ENCODE results near the gene CCDC169. TPM values are rescaled to one million over a fixed set of nuclear protein-coding genes. Genes with fewer than 3 reads are reported as not detected.
A peak's percentile ranks its signal among the peaks of the same experiment; 100 is the strongest.
"Not testable (repeated sequence)": the region's sequence is repeated elsewhere in the genome, so short reads cannot be mapped to it uniquely, and the experiment has no call there.

CCDC169 gene
- polyA plus RNA-seq, 3 donors, result 5.1 to 6.2 (median 5.1) TPM

DNA sequence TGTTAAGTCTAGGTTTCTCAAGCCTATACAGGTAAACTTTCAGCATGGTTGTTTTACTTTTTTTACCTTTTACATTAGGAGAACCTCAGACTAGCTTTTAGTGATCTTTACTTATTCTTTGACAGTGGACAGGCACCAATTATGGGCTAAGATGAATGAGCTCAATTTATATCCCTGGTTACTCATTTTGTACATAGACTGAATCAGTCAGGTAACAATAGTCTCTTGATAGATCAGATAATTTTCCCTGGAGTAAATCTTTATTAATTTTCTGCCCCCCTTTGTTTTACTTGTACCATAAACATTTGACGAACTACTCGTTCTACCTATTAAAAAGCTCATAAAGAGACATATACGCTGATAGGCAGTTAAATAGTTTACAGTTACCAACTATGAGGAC lies 25.8 kb upstream of the CCDC169 start:
- no peak for DNase-seq

DNA sequence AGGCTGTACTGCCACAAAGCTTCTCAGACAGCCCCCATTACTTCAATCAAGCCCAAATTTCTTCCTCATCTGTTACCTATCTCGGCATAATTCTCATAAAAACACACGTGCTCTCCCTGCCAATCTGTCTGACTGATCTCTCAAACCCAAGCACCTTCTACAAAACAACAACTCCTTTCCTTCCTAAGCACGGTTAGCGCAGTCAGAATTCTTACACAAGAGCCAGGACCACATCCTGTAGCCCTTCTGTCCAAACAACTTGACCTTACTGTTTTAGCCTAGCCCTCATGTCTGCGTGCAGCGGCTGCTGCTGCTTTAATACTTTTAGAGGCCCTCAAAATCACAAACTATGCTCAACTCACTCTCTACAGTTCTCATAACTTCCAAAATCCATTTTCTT lies 22.2 kb upstream of the CCDC169 start:
- DNase-seq, result not testable (repeated sequence)

DNA sequence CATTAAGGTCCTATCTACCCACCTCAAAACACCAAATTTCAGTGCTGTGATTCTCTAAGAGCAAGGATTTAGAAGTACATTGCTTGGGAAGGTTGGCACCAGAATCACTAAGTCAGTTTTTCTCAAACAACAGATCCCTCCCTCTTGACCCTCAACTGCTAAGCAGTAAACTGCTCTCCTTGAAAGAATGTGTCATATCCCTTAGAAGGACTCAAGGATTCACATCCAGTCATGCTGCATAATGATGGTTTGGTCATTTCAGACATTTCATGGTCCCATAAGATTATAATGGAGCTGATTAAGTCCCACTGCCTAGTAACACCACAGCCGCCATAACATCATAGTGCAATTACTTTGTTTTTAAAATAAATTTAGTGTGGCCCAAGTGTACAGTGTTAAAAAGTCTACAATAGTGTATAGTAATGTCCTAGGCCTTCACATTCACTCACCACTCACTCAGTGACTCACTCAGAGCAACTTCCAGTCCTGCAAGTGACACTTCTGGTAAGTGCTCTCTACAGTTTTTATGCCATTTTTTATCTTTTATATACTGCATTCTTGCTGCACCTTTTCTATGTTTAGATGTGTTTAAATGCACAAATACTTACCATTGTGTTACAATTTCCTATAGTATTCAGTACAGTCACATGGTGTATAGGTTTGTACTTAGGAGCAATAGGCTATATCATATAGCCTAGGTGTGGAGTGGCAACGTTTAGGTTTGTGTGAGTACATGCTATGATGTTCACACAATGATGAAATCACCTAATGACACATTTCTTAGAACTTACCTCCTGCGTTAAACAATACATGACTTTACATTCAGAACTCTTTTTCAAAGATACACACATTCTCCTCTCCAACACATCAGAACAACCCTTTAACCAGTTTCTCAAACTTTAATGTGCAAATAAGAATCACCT lies 15.7 kb upstream of the CCDC169 start:
- DNase-seq, result no peak

DNA sequence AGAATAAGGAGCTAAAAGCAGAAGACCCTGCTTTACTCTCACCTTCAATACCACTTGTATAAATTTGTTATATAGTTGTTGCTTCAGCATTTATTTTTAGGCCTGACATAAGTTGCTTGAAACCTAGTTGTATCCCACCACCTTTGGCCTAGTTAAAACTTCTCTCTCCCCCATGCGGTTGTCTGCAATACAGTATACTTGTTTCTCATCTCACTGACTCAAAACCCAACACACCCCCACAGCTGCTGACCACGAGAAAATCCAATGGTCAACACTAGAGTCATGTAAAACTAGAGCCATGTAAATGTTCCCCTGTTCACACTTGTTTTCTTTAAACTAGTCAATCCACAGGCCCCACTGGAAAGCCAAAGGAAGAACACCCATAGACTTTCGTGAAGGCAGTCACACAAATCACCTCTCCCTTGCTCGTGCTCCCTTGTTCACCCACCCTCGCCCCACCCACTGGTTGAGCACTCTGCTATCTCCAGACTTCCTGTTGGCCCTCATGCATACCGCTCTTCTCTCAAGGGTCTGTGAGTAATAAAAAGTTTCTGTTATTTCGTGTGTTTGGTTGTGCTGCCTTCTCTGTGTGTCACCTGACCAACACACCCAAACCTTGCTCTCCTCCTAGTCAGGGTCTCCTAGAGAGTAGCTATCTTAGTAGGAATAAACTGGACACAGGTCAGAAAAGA lies 12.9 kb upstream of the CCDC169 start:
- DNase-seq, result no peak

DNA sequence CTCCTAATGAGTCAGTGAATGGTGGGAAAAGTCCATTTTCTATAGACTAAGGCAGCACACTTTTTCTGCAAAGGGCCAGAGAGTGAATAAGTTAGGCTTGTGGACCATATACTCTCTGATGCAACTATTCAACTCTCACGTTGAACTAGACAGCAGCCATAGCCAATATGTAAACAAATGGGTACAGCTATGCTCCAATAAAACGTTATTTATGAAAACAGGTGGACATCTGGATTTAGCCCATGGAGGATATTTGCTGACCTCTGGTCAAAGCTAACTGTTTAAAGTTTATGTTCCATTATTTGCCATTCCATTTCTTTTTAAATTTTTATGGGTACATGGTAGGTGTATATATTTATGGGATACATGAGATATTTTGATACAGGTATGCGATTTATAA lies 4.7 kb upstream of the CCDC169 start:
- no peak for DNase-seq

DNA sequence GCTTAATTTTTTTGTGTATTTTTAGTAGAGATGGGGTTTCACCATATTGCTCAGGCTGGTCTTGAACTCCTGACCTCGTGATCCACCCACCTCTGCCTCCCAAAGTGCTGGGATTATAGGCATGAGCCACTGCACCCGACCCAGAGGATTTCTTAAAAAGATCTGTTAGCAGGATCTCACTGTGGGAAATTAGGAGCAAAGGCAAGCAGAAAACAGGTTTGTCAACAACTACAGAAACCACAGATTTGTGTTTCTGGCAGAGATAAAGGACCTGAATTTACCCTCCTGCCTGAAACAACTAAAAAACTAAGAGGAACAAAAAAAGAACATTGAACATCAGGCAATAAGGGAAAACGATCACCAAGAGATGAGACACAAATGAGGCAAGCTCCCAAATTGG lies 1.9 kb upstream of the CCDC169 start:
- not testable (repeated sequence) for DNase-seq

DNA sequence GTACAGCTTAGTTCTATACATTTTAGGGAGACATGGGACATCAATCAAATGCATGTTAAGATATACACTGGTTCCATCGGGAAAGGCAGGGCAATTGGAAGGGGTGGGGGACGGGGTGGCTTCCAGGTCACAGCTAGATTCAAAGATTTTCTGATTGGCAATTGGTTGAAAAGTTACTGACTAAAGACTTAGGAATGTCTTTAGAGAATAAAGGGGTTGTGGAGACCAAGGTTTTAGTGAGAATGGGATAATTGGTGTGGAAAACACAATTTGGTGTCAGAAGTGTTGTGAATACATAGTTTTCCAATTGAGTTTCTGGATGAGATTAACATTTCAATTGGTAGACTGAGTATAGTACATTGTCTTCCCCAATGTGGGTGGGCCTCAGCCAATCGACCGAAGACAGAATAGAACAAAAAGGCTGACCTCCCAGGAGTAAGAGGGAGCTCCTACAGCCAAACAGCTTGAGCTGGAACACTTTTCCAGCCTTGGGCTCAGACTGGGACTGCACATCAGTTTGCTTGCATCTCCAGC lies 988 bp upstream of the CCDC169 start:
- no peak for DNase-seq

DNA sequence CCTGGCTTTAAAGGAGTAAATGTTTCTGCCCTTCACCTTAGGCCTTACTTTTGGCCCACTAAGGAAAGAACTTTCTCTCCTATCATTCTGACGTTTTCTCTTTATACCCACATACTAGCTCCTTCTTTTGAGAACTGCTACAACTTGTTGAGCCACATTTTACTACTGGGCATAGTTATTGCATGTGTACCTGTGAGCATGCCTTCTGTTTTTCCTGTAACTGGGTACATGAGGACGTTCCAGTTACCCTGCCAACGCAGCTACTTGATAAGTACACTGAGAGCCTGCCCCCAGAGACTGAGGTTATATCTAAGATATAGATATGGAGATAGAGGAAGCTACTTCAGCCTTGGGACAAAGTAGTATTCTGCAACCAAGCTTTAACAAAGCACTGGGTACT lies 3.5 kb downstream of the CCDC169 start:
- DNase-seq, result no peak

DNA sequence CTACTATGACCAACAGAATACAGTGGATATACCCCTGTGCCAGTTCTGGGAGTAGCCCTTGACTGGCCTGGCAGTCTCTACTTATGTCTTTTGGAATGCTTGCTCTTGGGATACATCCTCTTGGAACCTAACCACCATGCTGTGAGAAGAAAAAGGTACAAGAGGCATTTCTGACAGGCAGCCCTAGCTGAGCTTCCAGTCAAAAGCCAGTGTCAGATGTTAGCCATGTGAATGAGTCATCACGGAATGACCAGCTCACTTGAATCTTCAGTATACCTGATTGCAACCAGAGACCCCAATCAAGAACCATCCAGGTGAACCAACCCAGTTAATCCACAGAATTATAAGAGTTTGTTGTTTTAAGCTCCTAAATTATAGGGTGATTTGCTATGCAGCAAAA lies 4.1 kb downstream of the CCDC169 start:
- DNase-seq, result no peak

DNA sequence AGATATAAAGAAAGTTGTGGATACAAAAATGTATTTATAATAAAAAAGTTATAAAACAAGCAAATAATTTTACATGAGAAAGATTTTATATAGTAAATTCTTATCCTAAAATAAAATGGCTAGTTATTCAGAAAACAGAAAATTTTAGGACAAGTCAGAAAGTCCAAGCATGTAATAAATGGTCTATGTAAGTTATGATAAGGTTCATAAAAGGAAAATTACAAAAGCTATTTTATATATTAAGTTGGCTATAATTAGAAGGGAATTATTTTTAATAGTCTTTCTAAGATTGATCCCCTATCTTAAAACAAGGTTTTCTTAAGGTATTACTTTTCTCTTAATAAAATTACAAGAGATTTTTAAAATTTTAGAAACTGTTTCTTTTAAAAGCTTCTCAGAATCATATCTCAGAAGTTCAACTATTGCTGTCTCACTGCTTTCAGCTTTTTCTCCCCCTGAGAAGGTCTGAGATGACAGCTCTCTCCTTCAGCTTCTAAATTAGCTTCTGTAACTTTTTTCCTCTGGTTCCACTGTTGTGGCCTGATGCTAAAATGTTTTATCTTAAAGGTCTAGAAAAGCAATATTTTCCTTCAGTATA lies 8.7 kb downstream of the CCDC169 start:
- no peak for DNase-seq

DNA sequence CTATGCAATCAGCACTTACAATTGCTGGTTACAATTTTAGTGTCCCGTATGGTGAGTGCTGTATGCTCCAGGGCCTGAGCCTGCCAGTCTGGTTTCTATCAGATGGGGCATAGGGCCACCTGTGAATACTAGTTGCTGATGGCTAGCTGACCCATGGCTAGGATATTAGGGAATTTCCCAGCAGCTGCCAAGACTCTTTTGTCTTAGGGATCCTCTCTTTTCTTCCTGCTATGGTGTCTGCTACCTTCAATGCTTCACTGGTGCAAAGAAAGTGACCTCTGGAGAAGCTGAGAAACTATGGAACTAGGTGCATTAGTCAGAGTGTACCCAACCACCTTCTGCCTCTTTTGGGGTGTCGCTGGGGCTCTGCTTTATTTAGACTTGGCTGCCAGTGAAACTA lies 11.6 kb downstream of the CCDC169 start:
- no peak for DNase-seq

DNA sequence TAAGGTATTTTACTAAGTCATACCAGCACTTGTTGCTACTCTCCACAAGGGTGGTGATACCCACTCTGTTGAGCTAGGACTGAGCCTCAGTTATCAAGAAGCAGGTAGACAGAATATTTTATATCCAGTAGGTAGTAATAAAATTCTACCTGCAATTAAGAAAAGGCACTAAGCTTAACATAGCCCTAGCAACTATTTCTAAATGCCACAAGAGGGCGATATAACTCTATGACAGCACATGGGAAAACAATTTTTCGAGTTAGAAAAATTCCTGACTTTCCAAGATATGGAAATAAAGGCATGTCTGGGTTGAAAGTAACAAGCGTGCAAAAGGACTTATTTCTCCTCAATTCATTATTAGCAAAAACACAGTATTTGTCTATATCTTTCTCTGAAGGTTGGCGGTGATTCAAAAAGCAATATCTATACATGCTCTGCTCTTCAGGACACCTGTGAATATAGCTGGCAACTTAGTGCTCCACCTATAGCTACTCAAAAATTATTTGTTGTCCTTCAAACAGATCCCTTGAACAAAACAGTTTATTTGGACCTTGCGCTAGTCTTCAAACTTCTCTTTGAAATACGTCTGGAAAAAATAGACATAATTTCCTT lies 14.7 kb downstream of the CCDC169 start:
- peak; percentile 26 for DNase-seq

DNA sequence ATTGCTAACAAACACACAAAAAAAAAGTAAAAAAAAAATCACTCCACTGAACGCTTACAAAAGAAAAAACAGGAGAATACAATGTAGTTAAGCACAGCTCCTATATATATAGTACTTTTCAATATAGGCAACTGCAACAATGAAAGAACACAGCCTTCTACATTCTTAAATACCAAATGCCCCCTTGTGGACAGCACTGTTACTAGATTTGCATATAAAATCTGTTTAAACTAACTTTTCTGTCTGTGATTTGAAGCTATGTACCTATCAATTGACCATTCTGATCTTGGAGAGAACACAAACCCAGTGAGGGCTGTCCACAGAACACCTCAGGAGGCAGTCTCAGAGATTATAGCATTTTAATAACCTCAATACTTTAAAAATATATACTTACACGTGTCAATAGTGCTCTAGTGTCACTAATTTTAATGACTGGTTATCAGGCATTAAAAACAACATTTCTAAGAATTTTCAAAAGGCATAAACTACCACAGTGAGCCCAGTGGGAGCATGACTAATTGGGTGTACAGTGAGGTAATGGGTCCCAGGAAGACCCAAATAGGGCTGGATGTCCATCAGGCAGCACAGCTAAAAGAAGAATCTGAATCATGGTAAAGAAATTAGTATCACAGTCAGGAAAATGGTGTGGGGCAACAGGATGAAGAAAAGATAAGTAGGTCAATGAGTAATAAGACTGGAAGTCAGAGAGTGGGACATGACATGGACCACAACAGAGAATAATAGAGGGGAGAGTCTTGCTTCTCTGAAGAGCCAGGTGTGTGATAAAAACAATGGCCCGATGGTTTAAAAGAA lies 22.2 kb downstream of the CCDC169 start:
- DNase-seq, result peak; percentile 49

DNA sequence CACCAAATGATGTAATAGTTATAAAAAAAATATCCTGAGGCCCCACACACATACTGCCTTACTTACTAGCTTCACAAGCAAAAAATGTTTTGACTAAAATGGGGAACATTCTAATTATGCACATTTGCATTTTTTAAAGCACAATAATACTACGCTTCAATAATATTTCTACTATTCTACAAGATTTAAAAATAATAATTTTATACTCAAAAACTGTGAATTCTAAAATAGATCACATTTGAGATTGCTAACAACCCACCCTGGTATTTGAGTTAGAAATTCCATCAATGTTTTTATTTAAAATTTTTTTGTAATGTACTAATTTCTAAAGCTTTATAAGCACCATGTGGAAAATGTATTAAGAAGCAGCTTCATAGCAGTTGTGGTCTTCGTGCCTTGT lies 24.2 kb downstream of the CCDC169 start:
- no peak for DNase-seq

DNA sequence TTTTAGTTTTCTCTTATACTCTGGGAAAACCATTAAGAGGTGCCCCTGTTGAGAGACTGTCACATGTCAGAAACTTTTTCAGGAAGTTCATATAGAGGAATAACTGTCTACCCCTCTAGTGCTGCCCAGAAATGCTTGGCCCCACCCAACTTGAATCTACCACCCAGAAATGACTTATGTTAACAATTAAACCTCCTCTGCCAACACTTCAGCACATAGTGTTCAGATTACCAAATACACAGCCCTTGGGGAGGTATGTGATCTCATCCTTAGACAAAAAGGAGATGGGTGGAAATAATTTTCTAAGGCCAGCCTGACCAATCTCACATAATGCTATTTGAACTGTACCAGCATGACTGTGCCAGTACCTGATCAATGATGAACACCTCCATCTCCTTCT lies 35.6 kb downstream of the CCDC169 start:
- DNase-seq, result no peak

DNA sequence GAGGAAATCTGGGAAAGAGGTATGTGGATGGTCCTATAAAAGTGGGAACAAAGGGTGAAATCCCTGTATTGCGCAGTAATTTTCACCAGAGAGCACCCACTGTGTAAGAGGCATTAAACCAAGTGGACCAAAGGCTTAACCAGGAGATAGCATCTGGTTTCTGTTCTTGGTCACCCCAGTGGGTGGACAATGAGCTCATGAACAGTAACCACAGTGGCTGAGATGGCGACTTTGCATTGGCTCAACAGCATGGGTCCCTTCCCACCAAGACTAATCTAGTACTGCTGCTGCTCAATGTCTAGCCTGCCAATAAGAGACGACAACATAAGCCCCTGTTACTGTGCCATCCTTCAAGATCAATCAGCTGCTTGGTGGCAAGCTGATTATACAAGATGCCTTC lies 36.6 kb downstream of the CCDC169 start:
- no peak for DNase-seq

DNA sequence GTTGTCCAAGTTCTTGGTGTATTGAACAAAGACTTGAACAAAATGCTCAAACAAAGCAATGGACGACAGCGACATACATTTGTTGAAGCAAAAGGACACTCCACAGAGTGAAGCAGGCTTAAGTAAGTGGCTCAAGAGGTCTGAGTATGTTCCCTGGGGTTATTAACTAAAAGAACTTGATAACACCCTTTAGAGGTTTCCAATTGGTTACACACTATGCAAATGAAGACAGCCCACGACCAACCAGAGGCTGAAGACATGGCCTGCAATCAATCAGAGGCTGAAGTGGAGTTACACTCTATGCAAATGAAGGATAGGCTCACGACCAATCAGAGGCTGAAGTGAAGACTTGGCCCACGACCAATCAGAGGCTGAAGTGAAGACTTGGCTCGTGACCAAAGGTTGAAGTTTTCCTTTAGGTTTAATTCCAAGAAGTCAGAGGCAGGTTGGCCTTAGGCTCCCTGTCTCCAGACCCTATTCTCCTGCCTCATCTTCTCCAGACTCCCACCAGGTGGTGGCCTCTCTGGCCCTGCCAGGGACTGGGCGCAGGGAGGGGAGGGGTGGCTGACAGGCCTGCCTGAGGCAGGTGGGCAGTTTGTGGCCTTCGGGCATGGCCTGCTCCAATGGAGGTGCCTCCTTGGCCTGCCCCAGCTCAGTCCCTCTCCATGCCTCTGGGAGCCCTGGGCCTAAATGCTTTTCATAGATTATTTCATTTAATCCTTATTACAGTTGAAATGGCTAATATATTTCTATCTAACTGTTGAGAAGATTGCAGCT lies 38.1 kb downstream of the CCDC169 start:
- no peak for DNase-seq

DNA sequence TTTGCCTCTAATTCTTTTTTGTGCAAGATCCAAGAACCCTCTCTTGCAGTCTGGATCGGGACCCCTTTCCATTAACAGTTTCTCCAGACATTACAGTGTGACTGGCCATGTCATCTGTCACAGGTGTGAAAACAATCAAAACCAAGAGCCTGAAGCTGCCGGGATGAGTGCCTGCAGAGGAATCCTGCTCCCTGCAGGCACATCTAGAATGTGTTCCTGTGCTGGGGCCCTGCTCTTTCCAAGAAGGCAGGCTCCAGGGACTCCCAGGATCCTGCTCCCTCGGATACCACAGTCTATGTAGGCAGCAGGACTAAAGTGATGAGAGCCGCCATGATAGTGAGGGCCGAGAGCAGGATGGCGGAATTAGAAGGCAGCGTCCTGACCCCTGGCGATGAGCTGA lies 38.8 kb downstream of the CCDC169 start:
- DNase-seq, result no peak

DNA sequence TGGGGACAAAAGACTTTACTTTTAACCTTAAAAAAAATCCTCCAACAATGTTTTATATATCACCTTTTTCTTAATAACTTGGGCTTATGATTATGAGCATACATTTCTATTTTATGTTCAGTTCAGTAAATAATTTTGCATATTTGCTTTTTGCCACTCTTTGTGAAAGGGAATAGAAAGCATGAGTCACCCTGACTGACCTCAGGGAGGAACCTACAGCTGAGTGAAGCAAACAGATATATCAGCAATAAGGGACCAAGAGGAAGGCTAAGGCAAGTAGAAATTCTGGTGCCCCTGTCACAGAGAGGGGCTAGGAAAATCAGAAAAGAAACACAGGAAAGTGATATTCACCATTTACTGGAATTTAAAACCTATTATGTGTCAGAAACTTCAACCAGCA lies 46.1 kb downstream of the CCDC169 start:
- no peak for DNase-seq

DNA sequence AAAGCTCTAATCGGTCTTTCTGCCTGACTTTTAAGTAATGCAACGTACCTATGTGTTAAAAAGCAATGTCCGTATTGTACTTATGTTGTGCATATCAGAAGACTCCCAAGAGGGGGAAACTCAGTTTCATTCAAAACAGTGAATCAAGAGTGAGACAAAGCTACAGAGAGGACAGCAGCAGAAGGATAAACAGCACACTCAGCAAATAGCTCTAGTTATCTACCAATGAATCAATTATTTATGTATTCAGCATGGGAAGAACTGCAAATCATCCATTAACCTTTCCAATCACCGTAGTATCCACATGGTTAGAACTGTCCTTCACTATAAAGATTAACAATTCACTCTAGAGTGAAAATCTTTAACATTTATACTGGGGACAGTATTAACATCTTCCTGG lies 46.6 kb downstream of the CCDC169 start:
- DNase-seq, result no peak

DNA sequence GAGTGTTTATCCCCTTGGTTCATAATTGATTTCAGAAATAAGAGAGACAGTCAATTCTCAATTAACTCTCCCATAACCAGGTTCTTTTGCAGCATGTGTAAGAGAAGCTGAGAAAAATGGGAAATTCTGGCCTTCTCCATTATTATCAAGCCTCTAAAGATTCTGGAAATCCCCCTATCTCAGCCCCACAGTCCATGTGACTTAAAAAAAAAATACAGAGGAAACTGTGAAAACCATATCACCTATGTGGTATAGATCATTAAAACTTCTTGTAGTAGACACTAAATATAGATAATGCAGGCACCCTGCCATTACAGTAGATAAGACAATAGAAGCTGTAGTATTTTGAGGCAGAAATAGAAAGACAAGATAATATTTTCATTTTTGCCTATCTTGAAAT lies 48.9 kb downstream of the CCDC169 start:
- DNase-seq, result no peak

Data from renal pelvis (tissue), 4 donors.